Muscle of back (tissue), 11 donors: ENCODE measurements around the gene PDXK. TPM values are rescaled to one million over a fixed set of nuclear protein-coding genes. Genes with fewer than 3 reads are reported as not detected.

Experiments used
- DNase-seq, 3 donors: peaks; one replicate each; pipeline versions ENCODE4 v3.0.0 to v3.0.0-alpha.2; 2013
- polyA plus RNA-seq, 10 donors: library from polyadenylated mRNA; unstranded; fragments of 120-200 nt; gene quantifications; one replicate each; pipeline ENCODE4 v1.2.1, GENCODE V29; 2013; ENCODE audit not compliant: insufficient read length in 10 of 10

The PDXK gene
- polyA plus RNA-seq, 10 donors, result 18.1 to 31.3 (median 24.0) TPM

DNA sequence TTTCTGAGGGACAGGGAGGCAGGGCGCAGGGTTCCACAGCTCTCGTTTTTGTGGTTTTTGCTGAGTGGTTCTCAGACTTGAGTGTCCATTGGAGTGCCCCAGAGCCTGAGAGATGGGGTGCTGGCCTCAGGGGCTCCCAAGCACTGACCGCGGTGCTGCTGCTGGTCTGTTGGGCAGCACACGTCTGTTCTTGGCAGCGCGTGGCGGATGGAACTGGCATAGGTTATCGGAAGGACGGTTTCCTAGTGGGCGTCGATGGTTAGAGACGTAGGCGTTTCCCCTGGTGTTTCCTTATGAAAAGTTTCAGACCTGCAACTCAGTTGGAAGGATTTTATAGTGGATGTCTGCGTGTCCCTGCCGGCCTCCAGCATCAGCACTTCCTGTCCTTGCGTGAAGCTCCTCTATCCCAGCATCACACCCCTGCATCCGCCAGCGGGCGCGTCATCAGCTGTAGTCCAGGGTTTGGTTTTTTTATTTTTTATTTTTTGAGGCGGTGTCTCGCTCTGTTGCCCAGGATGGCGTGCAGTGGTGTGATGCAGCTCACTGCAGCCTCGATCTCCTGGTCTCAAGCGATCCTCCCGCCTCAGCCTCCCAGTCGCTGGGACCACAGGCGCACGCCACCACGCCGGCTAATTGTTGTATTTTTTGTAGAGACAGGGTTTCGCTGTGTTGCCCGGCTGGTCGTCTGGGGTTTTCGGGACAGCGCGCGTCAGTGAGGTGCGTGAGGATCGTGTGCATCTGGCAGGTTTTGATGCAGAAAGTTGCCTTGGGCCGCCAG, 82.3 kb downstream of the PDXK start:
- no peak for DNase-seq

DNA sequence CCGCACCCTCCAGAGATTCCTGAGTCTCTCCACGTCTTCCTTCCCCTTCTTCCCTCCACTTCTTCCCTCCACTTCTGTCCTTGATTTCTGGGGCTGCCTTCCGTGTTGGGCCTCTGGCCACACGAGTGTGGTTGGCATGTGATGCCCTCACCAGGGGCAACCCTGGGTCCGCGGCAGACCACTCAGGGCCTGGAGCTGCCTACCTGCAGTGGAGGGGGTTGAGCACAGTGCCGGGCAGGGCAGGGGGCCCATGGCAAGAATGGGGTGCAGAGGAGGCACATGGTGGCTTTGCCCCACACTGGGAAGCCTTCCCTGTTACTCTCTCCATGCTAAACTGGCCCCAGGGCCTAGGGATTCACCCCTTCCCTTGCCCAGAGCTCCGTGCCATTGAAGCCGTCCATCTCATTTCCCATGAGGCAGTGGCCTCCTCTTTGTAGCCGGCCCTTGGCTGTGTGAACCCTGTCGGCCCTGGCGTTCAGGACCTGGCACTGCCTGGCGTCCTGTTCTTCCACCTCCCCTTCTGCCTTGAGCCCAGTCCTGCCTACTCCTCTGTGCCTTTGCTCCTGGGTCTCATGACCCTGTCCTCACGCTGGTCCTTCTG, 83.9 kb downstream of the PDXK start:
- no peak for DNase-seq

DNA sequence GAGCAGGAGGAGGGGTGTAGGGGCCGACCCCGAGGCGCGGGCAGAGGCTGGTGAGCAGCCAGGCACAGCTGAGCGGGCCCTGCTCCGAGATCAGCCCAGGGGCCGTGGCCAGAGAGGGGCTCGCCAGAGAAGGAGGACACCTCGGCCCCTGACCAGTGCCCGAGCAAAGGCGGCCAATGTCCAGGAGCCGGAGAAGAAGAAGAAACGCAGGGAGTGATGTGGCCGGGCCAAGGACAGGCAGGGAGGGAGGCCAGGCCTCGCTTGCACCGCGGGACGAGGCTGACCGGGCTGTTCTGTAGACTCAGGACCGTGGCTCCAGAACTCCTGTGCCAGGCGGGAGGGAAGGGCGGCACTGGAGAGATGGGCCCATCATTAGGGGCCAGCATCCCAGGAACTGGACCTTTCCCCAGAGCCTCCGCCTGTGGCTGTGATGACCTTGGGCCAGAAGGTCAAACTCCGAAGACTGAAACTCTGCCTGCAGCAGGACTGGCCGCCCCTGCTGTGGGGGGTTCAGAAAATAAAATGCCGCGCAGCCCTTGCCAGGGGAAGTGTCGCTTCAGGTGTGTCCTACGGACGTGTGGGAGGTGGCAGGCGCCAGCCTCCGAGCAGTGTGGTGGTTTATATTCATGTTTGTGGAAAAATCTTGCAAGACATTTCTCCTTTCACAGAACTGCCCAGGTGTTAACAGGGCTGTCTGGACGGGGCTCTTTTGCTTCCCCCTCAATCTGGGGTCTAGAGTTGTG, 84.8 kb downstream of the PDXK start:
- DNase-seq, result no peak

DNA sequence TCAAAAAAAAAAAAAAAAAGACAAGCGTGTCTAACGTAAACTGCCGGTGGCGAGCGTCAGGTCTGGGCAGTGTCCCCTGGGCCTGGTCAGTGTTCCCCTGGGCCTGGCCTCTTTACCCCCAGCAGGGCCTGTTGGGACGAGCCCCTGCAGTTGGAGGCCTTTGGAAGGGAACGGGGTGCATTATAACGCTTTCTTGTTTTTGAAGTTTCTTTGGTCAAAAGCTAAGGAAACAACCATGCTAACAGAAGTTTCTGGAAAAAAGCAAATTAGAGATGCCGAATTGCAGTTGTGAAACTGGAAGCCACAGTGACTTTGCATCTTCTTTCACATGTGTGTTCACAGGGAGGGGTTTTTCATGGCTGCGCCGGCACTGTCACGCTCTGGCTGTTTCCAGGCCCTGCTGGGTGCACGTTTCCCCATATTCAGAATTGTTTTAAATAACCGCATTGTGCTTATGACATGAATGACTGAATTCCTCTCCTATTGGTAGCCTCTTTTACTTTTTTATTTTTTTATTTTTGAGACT, 86.4 kb downstream of the PDXK start:
- DNase-seq, result no peak

DNA sequence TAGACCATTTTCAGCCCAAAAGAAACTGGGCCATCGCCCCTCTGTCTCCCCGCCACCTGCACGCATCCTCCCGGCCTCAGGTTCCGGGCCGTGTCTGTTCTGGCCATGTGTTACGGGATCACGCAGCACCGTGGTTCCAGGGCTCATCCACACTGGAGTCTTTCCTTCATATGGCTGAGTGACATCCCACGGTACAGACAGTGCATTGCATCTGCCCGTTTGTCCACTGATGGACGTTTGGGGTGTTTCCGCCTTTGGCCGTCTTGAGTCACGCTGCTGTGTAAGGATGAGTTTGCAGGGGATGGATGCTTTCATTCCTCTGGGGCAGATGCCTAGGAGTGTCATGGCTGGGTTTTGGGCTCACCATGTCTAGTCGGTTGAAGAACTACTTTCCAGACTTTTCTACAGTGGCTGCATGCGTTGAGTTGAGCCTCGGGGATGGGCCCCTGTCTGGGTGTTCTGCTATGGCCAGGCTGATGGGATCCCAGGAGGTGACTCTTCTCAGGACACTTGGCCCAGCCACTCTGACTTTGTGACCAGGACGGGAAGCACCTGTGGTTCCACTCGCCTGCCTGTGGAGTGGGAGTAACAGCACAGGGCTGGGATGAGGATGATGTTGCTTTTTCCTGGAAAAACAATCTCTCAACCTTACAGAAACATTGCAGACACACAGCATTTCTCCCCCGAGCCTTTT, 87.2 kb downstream of the PDXK start:
- DNase-seq, result no peak

DNA sequence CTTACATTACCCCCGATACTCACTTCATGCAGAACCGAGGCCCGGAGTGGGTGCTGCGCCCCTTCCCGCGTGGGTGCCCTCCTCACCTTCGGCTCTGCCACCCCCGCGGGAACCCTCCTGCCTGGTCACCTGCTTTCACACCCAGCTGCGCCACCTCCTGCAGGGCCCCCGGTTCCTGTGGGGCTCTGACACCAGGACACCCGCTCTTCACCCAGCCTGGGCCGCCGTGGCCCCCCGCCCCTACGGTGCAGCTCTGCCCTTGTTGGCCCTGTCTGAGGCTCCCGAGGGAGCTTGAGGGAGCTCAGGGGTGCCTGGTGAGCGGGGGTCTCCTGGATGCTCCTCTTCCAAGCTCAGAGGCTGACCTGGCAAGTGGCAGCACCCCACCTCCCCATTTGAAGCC, 89.4 kb downstream of the PDXK start:
- no peak for DNase-seq

DNA sequence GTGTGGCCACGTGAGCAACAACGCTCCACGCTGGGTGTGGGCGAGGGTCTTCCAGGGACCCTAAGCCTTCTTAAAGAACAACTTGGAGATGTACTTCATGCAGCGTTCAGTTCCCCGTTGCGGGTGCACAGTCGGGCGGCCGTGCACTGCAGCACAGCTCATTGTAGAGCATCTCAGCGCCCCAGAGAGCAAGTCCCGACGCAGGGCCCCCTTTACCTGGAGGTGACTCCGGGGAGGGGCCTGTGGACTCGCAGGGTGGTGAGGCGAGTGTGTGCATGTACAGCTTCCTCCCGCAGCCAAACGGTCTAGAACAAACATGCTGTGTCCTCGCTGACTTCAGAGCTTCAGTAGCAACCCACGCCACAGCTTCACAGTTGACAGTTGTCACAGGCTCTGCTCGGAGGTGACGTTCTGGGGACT, 89.9 kb downstream of the PDXK start:
- no peak for DNase-seq

DNA sequence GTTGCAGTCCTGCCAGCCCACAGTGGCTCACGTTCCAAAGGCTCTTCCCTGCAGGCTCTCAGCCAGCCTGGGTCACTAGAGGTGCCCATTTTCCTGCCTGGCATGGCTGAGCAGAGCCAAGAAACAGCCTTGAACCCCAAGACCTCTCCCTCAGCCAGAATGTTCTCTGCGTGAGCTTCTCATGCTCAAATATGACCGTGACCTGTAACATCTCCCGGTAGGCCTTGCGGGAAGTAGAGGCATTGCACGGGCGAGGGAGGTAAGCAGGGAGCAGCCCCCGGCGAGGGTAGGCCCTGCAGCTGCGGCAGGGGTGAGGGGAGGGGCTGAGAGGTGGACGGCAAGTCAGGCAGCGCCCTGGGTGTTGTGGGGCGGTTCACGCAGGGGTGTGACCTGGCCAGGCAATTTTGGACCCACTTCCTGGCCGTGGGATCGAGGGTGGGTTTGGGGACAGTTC, 90.4 kb downstream of the PDXK start:
- no peak for DNase-seq

DNA sequence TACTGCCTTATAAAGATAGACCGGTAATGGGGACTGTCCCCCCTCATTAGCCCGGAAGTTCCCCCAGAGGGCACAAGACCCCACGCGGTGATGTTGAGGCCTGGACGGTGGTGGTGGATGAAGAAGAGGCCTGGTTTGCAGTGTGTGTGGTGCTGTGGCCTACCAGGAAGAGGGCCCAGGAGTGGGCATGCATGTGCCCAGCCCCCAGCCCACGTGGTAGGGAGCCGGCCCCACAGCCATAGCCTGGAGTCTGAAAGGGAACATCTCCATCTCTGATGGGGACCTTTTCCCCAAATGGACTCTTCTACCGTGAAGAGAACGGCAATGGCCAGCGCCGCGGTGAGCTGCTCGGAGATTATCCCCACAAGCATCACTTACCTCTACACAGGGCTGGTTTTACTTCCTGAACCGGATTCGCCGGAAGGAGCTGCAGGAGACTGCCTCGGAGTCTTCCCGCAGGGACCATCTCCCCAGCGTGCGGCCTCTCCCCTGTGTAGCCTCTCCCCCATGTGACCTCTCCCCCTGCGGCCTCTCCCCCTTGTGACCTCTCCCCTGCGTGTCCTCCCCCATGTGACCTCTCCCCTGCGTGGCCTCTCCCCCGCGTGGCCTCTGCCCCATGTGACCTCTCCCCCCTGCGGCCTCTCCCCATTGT, 91.0 kb downstream of the PDXK start:
- no peak for DNase-seq

DNA sequence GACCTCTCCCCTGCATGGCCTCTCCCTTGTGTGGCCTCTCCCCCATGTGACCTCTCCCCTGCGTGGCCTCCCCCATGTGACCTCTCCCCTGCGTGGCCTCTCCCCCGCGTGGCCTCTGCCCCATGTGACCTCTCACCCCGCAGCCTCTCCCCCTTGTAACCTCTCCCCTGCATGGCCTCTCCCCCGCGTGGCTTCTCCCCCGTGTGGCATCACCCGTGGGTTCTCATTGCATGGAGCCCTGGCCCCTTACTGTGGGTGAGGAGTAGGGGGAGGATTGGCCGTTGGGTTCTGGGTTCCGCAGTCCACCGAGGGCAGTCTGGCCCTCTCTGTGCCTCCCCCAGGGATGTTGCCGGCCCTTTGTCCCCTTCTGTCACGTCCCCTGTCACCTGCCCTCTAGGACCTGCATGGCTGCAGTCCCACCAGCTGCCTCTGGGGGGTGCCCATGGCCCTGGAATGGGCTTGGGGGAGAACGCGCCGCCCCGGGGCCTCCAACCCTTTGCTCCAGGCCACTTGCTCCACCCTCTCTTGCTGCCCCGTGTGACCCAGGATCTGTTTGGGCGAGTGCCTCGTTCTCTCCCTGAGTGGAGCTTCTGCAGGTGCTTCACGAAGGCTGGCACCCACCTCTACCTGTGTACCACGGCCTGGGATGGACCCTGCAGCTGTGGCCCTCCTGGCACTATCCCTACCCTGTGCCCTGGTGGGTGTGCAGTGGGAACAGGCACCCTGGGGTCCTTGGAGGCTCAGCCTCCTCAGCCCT, 91.8 kb downstream of the PDXK start:
- peak; percentile 39 to 81 (median 65) for DNase-seq

DNA sequence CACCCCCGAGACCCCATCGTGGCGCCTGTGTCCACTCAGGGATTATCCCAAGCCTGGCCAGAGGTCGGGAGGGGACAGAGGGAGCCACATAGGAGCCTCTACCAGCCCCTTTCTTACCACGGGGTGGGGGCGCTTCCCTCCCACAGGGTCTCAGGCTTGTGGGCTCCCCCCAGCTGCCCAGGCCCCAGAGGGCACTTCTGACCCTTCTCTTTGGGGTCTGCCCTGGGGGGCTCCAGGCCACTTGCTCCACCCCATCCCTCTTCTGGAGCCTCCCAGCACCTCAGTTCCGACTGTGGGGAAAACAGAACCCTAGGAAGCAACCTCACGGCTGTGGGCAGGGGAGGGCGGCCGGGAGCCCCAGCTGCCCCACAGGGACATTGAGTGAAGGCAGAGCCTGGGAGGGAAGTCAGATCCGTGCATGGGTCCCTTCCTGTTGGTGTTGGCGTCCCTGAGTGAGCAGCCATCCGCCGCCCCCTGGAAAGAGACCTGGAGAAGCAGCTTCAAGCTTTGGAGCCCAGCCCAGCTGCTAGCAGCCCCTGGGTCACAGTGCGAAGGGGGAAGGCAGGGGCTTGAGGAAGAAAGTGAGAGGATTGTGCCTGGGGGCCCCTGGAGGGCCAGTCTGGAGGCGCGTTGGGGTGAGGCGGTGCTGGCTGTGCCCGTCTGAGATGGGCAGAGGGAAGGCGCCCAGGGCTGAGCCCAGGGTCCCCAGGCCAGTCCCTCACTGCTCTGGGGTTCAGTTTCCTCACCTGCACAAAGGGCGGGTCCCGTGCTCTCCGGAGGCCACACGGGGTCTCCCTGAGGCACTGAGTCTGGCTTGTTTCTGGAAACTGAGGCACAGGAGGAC, 92.6 kb downstream of the PDXK start:
- DNase-seq, result peak in 1 of 3 donors; percentile 30

Other genes starting within 250 kb of the PDXK start
- gene HSF2BP, start 59.6 kb upstream of the PDXK start, polyA plus RNA-seq, result 1 to 10 TPM in 2 of 10 donors, under 1 TPM in 8; 0.25 to 1.2 (median 0.84) TPM
- 10 to 100 TPM; 20.6 to 29.4 (median 25.1) TPM for gene RRP1B, start 59.6 kb upstream of the PDXK start, polyA plus RNA-seq
- gene CSTB, start 57.2 kb downstream of the PDXK start, polyA plus RNA-seq, result 10 to 100 TPM; 17.1 to 31.2 (median 21.2) TPM
- 10 to 100 TPM; 14.8 to 27.2 (median 18.5) TPM for gene RRP1, start 70.4 kb downstream of the PDXK start, polyA plus RNA-seq
- gene AGPAT3, start 146.1 kb downstream of the PDXK start, polyA plus RNA-seq, result 10 to 100 TPM; 24.0 to 30.6 (median 27.3) TPM